H1 (cell line): ENCODE results near the gene LY6G6C. TPM values are rescaled to one million over a fixed set of nuclear protein-coding genes. Genes with fewer than 3 reads are reported as not detected.
A peak's percentile ranks its signal among the peaks of the same experiment; 100 is the strongest.

Source experiments
- CTCF ChIA-PET: fragments of 300-600 bp; sonication (Branson Sonifier 250); formaldehyde crosslinking; loops from one replicate; lab custom pipeline; 2021; ENCODE audit not compliant: partially characterized antibody; lab: Charles Lee
- POLR2A ChIA-PET: fragments of 300-600 bp; sonication (Branson Sonifier 250); formaldehyde crosslinking; loops from one replicate; lab custom pipeline; 2021; ENCODE audit warnings: inconsistent platforms; ENCODE audit not compliant: partially characterized antibody; lab: Charles Lee
- DNase-seq, 2 experiments: peaks; one replicate each; pipeline versions ENCODE4 v3.0.0 to v3.0.0-alpha.2; 2010 to 2022; ENCODE audit warnings: low spot score in 2 of 2, low read depth in 1 of 2, mixed read lengths in 1 of 2
- FAIRE-seq: peaks from 2 replicates; lab custom pipeline; 2011; peaks lifted over from hg19 to GRCh38; lab: Jason Lieb, UNC
- H2AFZ ChIP-seq: 2 replicates; pipeline ENCODE4 v1.8.1; 2012; ENCODE audit warnings: low read length, inconsistent platforms
- H2AK5ac ChIP-seq: 2 replicates; pipeline ENCODE4 v1.6.1; 2013; ENCODE audit warnings: low read depth, low read length
- H2BK120ac ChIP-seq: replicated peaks from 2 replicates; pipeline ENCODE3; 2013; ENCODE audit warnings: low read depth, low read length, inconsistent platforms
- H2BK12ac ChIP-seq: 2 replicates; pipeline ENCODE4 v1.6.1; 2013; ENCODE audit warnings: low read depth, low read length
- H2BK15ac ChIP-seq: 2 replicates; pipeline ENCODE4 v1.6.1; 2013; ENCODE audit warnings: low read length
- H2BK20ac ChIP-seq: 2 replicates; pipeline ENCODE4 v1.6.1; 2013; ENCODE audit warnings: low read length
- H2BK5ac ChIP-seq: 2 replicates; pipeline ENCODE4 v1.6.1; 2013; ENCODE audit warnings: low read depth, low read length
- H3K14ac ChIP-seq: 2 replicates; pipeline ENCODE4 v1.6.1; 2013; ENCODE audit warnings: inconsistent platforms; ENCODE audit not compliant: insufficient read length
- H3K18ac ChIP-seq: 2 replicates; pipeline ENCODE4 v1.6.1; 2013; ENCODE audit warnings: low read length; ENCODE audit errors: extremely low read depth
- H3K23ac ChIP-seq: 2 replicates; pipeline ENCODE4 v1.6.1; 2013; ENCODE audit warnings: inconsistent platforms; ENCODE audit not compliant: insufficient read length
- H3K23me2 ChIP-seq: 2 replicates; pipeline ENCODE4 v1.6.1; 2013; ENCODE audit warnings: low read depth, low read length
- H3K27ac ChIP-seq: 2 replicates; pipeline ENCODE4 v1.6.1; 2011; ENCODE audit warnings: low read depth, low read length, inconsistent platforms
- H3K27me3 ChIP-seq, 4 experiments: replicated peaks in 1 of 4; 1 replicate in 1 of 4; 2 replicates in 3 of 4; pipeline versions ENCODE4 v1.6.1 to v1.8.1; 2011 to 2013; ENCODE audit warnings: low read length in 3 of 4, mild to moderate bottlenecking in 3 of 4, inconsistent platforms in 2 of 4, mixed read lengths in 2 of 4, moderate library complexity in 1 of 4; ENCODE audit not compliant: control insufficient read depth in 3 of 4, insufficient read depth in 3 of 4; ENCODE audit errors: extremely low read depth in 1 of 4
- H3K36me3 ChIP-seq, 4 experiments: 2 replicates each; pipeline versions ENCODE4 v1.6.1 to v1.8.1; 2011 to 2013; ENCODE audit warnings: mild to moderate bottlenecking in 4 of 4, low read length in 3 of 4, moderate library complexity in 2 of 4, control low read depth in 1 of 4, inconsistent platforms in 1 of 4; ENCODE audit not compliant: insufficient read depth in 4 of 4, control insufficient read depth in 2 of 4
- H3K4ac ChIP-seq: replicated peaks from 2 replicates; pipeline ENCODE3; 2013; ENCODE audit warnings: low read length, low read depth, mixed read lengths, inconsistent platforms; ENCODE audit not compliant: insufficient read length
- H3K4me1 ChIP-seq, 4 experiments: replicated peaks in 1 of 4; 1 replicate in 1 of 4; 2 replicates in 3 of 4; pipeline versions ENCODE4 v1.6.1 to v1.8.1; 2011 to 2013; ENCODE audit warnings: low read length in 3 of 4, inconsistent platforms in 2 of 4, mixed read lengths in 1 of 4; ENCODE audit not compliant: insufficient read depth in 4 of 4, control insufficient read depth in 3 of 4
- H3K4me2 ChIP-seq, 2 experiments: 2 replicates each; pipeline versions ENCODE4 v1.6.1 to v1.8.1; 2011 to 2013; ENCODE audit warnings: low read depth in 2 of 2, low read length in 2 of 2, control low read depth in 1 of 2, inconsistent platforms in 1 of 2, mild to moderate bottlenecking in 1 of 2; ENCODE audit not compliant: insufficient read depth in 1 of 2
- H3K4me3 ChIP-seq, 4 experiments: fragments of 200-600, 300-600 bp in 1 of 4; sonication (generic), shearing (Covaris generic), sonication (Bioruptor Twin) in 1 of 4; 2 replicates each; pipeline versions ENCODE4 v1.5.1 to v1.8.1; 2011 to 2016; ENCODE audit warnings: low read length in 4 of 4, low read depth in 3 of 4, control low read depth in 2 of 4, inconsistent platforms in 2 of 4, mild to moderate bottlenecking in 2 of 4, mixed read lengths in 1 of 4, moderate library complexity in 1 of 4; ENCODE audit not compliant: insufficient read depth in 2 of 4; ENCODE audit errors: extremely low read depth in 1 of 4
- H3K56ac ChIP-seq: replicated peaks from 2 replicates; pipeline ENCODE3; 2013; ENCODE audit warnings: low read depth, mild to moderate bottlenecking, mixed read lengths, low read length, inconsistent platforms; ENCODE audit not compliant: insufficient read length
- H3K79me1 ChIP-seq: 2 replicates; pipeline ENCODE4 v1.6.1; 2013; ENCODE audit warnings: low read depth, low read length, control low read depth
- H3K79me2 ChIP-seq, 2 experiments: 2 replicates each; pipeline versions ENCODE4 v1.6.1 to v1.8.1; 2012 to 2013; ENCODE audit warnings: low read length in 2 of 2, mild to moderate bottlenecking in 2 of 2, inconsistent platforms in 1 of 2; ENCODE audit not compliant: insufficient read depth in 2 of 2, control insufficient read depth in 1 of 2
- H3K9ac ChIP-seq, 4 experiments: replicated peaks in 1 of 4; 1 replicate in 1 of 4; 2 replicates in 3 of 4; pipeline versions ENCODE4 v1.6.1 to v1.8.1; 2011 to 2013; ENCODE audit warnings: low read depth in 3 of 4, low read length in 3 of 4, control low read depth in 2 of 4, mild to moderate bottlenecking in 2 of 4, moderate library complexity in 2 of 4, inconsistent platforms in 1 of 4; ENCODE audit errors: extremely low read depth in 1 of 4
- H3K9me3 ChIP-seq, 2 experiments: 2 replicates each; pipeline versions ENCODE4 v1.6.1 to v1.8.1; 2012 to 2013; ENCODE audit warnings: mild to moderate bottlenecking in 2 of 2, moderate library complexity in 2 of 2, control low read depth in 1 of 2, inconsistent platforms in 1 of 2, low read depth in 1 of 2, low read length in 1 of 2, mixed read lengths in 1 of 2; ENCODE audit not compliant: insufficient read depth in 2 of 2
- H4K20me1 ChIP-seq, 2 experiments: replicated peaks in 1 of 2; 2 replicates each; pipeline versions ENCODE3 to v1.8.1; 2011 to 2013; ENCODE audit warnings: inconsistent platforms in 2 of 2, low read length in 2 of 2, mild to moderate bottlenecking in 1 of 2; ENCODE audit not compliant: insufficient read depth in 2 of 2, control insufficient read depth in 1 of 2
- H4K5ac ChIP-seq: 2 replicates; pipeline ENCODE4 v1.6.1; 2013; ENCODE audit warnings: low read length, low read depth, mixed read lengths, inconsistent platforms; ENCODE audit not compliant: insufficient read length
- H4K8ac ChIP-seq: 2 replicates; pipeline ENCODE4 v1.8.0; 2013; ENCODE audit warnings: mild to moderate bottlenecking, moderate library complexity, low read length, inconsistent platforms; ENCODE audit not compliant: insufficient read depth; ENCODE audit errors: extremely low read depth
- H4K91ac ChIP-seq: replicated peaks from 2 replicates; pipeline ENCODE3; 2013; ENCODE audit warnings: low read length, mixed read lengths, inconsistent platforms; ENCODE audit not compliant: insufficient read length
- ATF3 ChIP-seq: IDR thresholded peaks from 2 replicates; pipeline ENCODE4 v1.6.1; 2011; ENCODE audit warnings: low read depth, mild to moderate bottlenecking, low read length; ENCODE audit not compliant: insufficient read depth
- RAD21 ChIP-seq, 2 experiments: IDR thresholded peaks in 1 of 2; conservative IDR thresholded peaks in 1 of 2; 2 replicates each; pipeline ENCODE4 v1.6.1; 2011; ENCODE audit warnings: low read depth in 2 of 2, low read length in 2 of 2, improper control_type of control experiment in 1 of 2, inconsistent platforms in 1 of 2, mild to moderate bottlenecking in 1 of 2, moderate library complexity in 1 of 2
- TAF7 ChIP-seq: optimal IDR thresholded peaks from 2 replicates; pipeline ENCODE3; 2011; ENCODE audit warnings: low read depth, mild to moderate bottlenecking, inconsistent platforms, low read length, moderate library complexity, borderline replicate concordance
- WGBS, 2 experiments: shearing (Covaris generic) in 1 of 2; methylation state at CpG; one replicate each; pipeline versions ENCODE4 v1.1.6 to v1.1.7; 2013 to 2015; ENCODE audit warnings: low lambda C conversion rate in 2 of 2, mixed read lengths in 2 of 2, inconsistent platforms in 1 of 2, low coverage in 1 of 2, missing lambda C conversion rate in 1 of 2; ENCODE audit not compliant: insufficient replicate concordance in 2 of 2, insufficient coverage in 1 of 2, insufficient read length in 1 of 2; ENCODE audit errors: extremely low coverage in 1 of 2, missing lambda C conversion rate in 1 of 2; 5-methylcytosine and 5-hydroxymethylcytosine counted together
- polyA plus RNA-seq, 7 experiments: library from polyadenylated mRNA; depleted of rRNA in 3 of 7; stranded (reverse) in 5 of 7; unstranded in 2 of 7; fragments of >200 nt in 5 of 7; fragments of 200-250 nt in 2 of 7; gene quantifications; 1 replicate in 5 of 7; 2 replicates in 1 of 7; 4 replicates in 1 of 7; pipeline versions ENCODE4 v1.2.1 to v1.2.3, GENCODE V29; 2011 to 2013; ENCODE audit warnings: missing spikeins in 2 of 7, mixed read lengths in 2 of 7
- total RNA-seq: library from RNA; stranded (reverse); fragmentation: NEBNext Ultra II Directional; extraction: Animal tissue kit (Norgen Biotek cat#: 25700); gene quantifications from 2 replicates; pipeline ENCODE4 v1.2.1, GENCODE V29; 2021
- TF ChIP-seq, protein P1 (sequence below): IDR thresholded peaks from 2 replicates; pipeline ENCODE4 v1.6.1; 2012; ENCODE audit warnings: low read length, inconsistent platforms

Gene LY6G6C
- total and polyA plus RNA-seq, 2 of the 8 experiments (the other 6 are each of a cell fraction or from before 2014, with no cell fraction given): 0.23 TPM; not detected in 1

DNA sequence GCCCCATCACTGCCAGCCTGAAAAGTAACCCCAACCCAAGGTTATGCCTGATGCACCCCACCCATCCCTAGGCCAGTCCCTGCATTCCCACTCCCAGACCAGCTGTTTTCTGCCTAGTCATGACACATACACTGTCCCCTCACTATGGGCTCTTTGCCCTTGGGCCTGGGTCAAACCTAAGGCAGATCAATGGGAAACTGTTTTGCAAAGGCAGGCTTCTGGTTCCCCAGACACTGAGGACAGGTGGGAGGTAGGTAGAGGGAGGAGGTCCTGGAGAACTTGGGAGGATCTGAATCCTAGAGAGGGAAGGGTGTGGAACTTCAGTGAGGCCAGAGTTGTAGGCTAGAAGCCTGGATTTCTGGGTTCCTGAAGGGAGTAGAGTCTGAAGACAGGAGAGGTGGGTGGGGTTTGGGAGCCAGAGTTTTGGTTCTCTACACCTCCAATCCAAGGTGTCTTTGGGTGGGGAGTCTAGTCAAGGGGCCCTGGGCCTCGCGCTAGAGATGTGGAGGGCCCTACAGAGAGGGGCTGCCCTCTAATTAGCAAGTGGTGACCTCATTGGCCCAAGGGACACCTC is 12.8 kb upstream of the LY6G6C start:
- H2AFZ ChIP-seq: no peak overlapping the region
- 0 out of 2 replicates have a peak overlapping the region, but pooled peaks have one; percentile 3 for H2AK5ac ChIP-seq
- peaks cover 20% of the 10 kb centered on the region for H3K23me2 ChIP-seq
- H3K4ac ChIP-seq: peak overlapping the region; percentile 5
- H3K4me1 ChIP-seq: peaks cover 22 to 32% (median 25%) of the 10 kb centered on the region in 4 experiments
- H3K56ac ChIP-seq: no peak overlapping the region
- peaks cover 10 to 30% (median 21%) of the 10 kb centered on the region in 4 experiments for H3K36me3 ChIP-seq
- no peak overlapping the region for H2BK120ac ChIP-seq
- peaks cover 4 to 5% of the 10 kb centered on the region in 2 experiments for H4K20me1 ChIP-seq
- WGBS, 2 experiments: 0% methylated on average over 2 of the region's 2 CpGs; no CpG with 5 or more reads in 1 of the 2 experiments
- CTCF ChIA-PET: interaction anchor here (1.0 to 5.6 kb wide), 5 partner anchors 11 to 96 kb away, joined by 3 to 23 read pairs (median 5); partner anchors contain the start of gene MPIG6B
- H3K79me1 ChIP-seq: peaks cover 8% of the 10 kb centered on the region; the same call in 1 of the 2 replicates
- H3K23ac ChIP-seq: no peak overlapping the region
- POLR2A ChIA-PET: interaction anchor here (0.7 to 8.7 kb wide), 13 partner anchors 10 to 347 kb away, joined by 3 to 73 read pairs (median 4); partner anchors contain the start of genes CSNK2B, DDX39B, GPANK1 and LY6G6C
- H3K18ac ChIP-seq: no peak overlapping the region; the same call in 1 of the 2 replicates
- H2BK15ac ChIP-seq: peak overlapping the region; percentile 4; the same call in 1 of the 2 replicates
- no peak overlapping the region for H3K14ac ChIP-seq
- FAIRE-seq (no peak), DNase-seq (no peak)
- H4K91ac ChIP-seq: no peak overlapping the region
- peak overlapping the region; percentile 78 to 99 for H3K4me2 ChIP-seq
- H2BK5ac ChIP-seq: peak overlapping the region; percentile 53; the same call in 1 of the 2 replicates
- peak overlapping the region; percentile 82 to 98 (median 92) for H3K4me3 ChIP-seq
- H3K27me3 ChIP-seq: no peaks in the 10 kb centered on the region
- peak overlapping the region; percentile 25; the same call in 1 of the 2 replicates for H3K27ac ChIP-seq
- peaks cover 0 to 26% of the 10 kb centered on the region in 2 experiments; a peak in 2 of 4 replicates for H3K79me2 ChIP-seq
- H4K5ac ChIP-seq: no peak overlapping the region
- H3K9me3 ChIP-seq: no peaks in the 10 kb centered on the region
- H3K9ac ChIP-seq: no peak overlapping the region; a peak in 2 of 7 replicates
- TF ChIP-seq RAD21 (IDR thresholded peaks at IDR 0.05 in 1 of 2, conservative IDR thresholded peaks at IDR 0.05 in 1 of 2; ENCODE audit: low read depth in 2 of 2, low read length in 2 of 2) (peak in 1 of 2 experiments; percentile 4; a peak in 1 of 4 replicates), TAF7 (no peak), ATF3 (peak; percentile 60)
- TF ChIP-seq, protein P1, sequence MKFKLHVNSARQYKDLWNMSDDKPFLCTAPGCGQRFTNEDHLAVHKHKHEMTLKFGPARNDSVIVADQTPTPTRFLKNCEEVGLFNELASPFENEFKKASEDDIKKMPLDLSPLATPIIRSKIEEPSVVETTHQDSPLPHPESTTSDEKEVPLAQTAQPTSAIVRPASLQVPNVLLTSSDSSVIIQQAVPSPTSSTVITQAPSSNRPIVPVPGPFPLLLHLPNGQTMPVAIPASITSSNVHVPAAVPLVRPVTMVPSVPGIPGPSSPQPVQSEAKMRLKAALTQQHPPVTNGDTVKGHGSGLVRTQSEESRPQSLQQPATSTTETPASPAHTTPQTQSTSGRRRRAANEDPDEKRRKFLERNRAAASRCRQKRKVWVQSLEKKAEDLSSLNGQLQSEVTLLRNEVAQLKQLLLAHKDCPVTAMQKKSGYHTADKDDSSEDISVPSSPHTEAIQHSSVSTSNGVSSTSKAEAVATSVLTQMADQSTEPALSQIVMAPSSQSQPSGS: 0 out of 2 replicates have a peak, but pooled peaks have one; percentile 94
- no peak overlapping the region; the same call in 1 of the 2 replicates for H2BK20ac ChIP-seq
- H4K8ac ChIP-seq: no peak overlapping the region
- H2BK12ac ChIP-seq: peak overlapping the region; percentile 3; the same call in 1 of the 2 replicates
